Measurements from ENCODE around the gene CYP26A1.

- TF ChIP-seq CTCF (IDR thresholded peaks at IDR 0.05) (peak; percentile 95), POLR2AphosphoS5 (IDR thresholded peaks at IDR 0.05; ENCODE audit: low read depth, low read length) (no peak)
Measured at GRCh38 chr10:93080350-93081046, 6.8 kb downstream of the CYP26A1 start.
